WTC11 (cell line): Measurements from ENCODE around the gene PCSK2. TPM values are rescaled to one million over a fixed set of nuclear protein-coding genes. Genes with fewer than 3 reads are reported as not detected.

Experiments used
- ATAC-seq: fragments of 200-7000 bp; cut with Tn5 transposase; 2 replicates; pipeline ENCODE4 v1.10.0; 2021; ENCODE audit warnings: mild to moderate bottlenecking, moderate library complexity
- CTCF ChIA-PET: fragments of 300-600 bp; sonication (Branson Sonifier 250); formaldehyde crosslinking; loops from one replicate; lab custom pipeline; 2021; ENCODE audit warnings: antibody characterized with exemption; lab: Charles Lee
- POLR2A ChIA-PET: fragments of 350-600 bp; sonication (Branson Sonifier 250); formaldehyde crosslinking; loops from one replicate; lab custom pipeline; 2021; ENCODE audit warnings: antibody characterized with exemption; lab: Charles Lee
- DNase-seq: peaks from one replicate; pipeline ENCODE4 v3.0.0; 2021; ENCODE audit warnings: low spot score
- H3K27ac Mint-ChIP-seq: 2 replicates; pipeline ENCODE4 v1.8.0; 2021; ENCODE audit warnings: mixed read lengths
- H3K27me3 Mint-ChIP-seq: 2 replicates; pipeline ENCODE4 v1.8.0; 2021; ENCODE audit warnings: low read depth, mild to moderate bottlenecking, moderate library complexity, mixed read lengths
- H3K36me3 Mint-ChIP-seq: 2 replicates; pipeline ENCODE4 v1.8.0; 2021; ENCODE audit warnings: mixed read lengths
- H3K4me1 Mint-ChIP-seq: 2 replicates; pipeline ENCODE4 v1.8.0; 2022; ENCODE audit warnings: mixed read lengths
- H3K4me3 Mint-ChIP-seq: 2 replicates; pipeline ENCODE4 v1.8.0; 2021; ENCODE audit warnings: mild to moderate bottlenecking, moderate library complexity, mixed read lengths
- H3K9me3 Mint-ChIP-seq: 2 replicates; pipeline ENCODE4 v1.8.0; 2021; ENCODE audit warnings: mixed read lengths
- CREB1 ChIP-seq: sonication (generic); formaldehyde crosslinking; IDR thresholded peaks from 2 replicates; pipeline ENCODE4 v1.8.0; 2023; ENCODE audit warnings: mild to moderate bottlenecking, missing genetic modification reagents
- CREM ChIP-seq: sonication (generic); formaldehyde crosslinking; IDR thresholded peaks from 2 replicates; pipeline ENCODE4 v1.8.1; 2022; ENCODE audit warnings: mild to moderate bottlenecking, missing genetic modification reagents, moderate library complexity
- ETV6 ChIP-seq: sonication (generic); formaldehyde crosslinking; IDR thresholded peaks from 2 replicates; pipeline ENCODE4 v1.8.1; 2022; ENCODE audit warnings: mild to moderate bottlenecking, missing genetic modification reagents
- FOXP1 ChIP-seq: sonication (generic); formaldehyde crosslinking; IDR thresholded peaks from 2 replicates; pipeline ENCODE4 v1.8.0; 2022; ENCODE audit warnings: missing genetic modification reagents, mild to moderate bottlenecking, moderate library complexity, borderline replicate concordance
- KAT7 ChIP-seq: sonication (generic); formaldehyde crosslinking; IDR thresholded peaks from 2 replicates; pipeline ENCODE4 v1.8.1; 2023; ENCODE audit warnings: missing genetic modification reagents, mild to moderate bottlenecking, borderline replicate concordance
- NFYB ChIP-seq: sonication (generic); formaldehyde crosslinking; conservative IDR thresholded peaks from 2 replicates; pipeline ENCODE4 v1.8.0; 2022; ENCODE audit warnings: low read depth, missing genetic modification reagents
- NR3C1 ChIP-seq: sonication (generic); formaldehyde crosslinking; conservative IDR thresholded peaks from 2 replicates; pipeline ENCODE4 v1.8.1; 2023; ENCODE audit warnings: low read depth, mild to moderate bottlenecking, missing genetic modification reagents
- ZNF317 ChIP-seq: sonication (generic); formaldehyde crosslinking; IDR thresholded peaks from 2 replicates; pipeline ENCODE4 v1.8.1; 2023; ENCODE audit warnings: low read depth, mild to moderate bottlenecking, moderate library complexity, missing genetic modification reagents, borderline replicate concordance
- ZNF416 ChIP-seq: fragments of 250-450 bp; sonication (Bioruptor Pico); IDR thresholded peaks from 2 replicates; pipeline ENCODE4 v1.9.0; 2021; ENCODE audit warnings: mild to moderate bottlenecking, inconsistent platforms
- total RNA-seq: library from RNA; stranded (reverse); gene quantifications from 3 replicates; pipeline ENCODE4 v1.2.3, GENCODE V29; 2021
- TF ChIP-seq, protein P1 (sequence below): fragments of 250-450 bp; sonication (Bioruptor Pico); IDR thresholded peaks from 2 replicates; pipeline ENCODE4 v1.9.0; 2021; ENCODE audit warnings: mild to moderate bottlenecking, borderline replicate concordance
- TF ChIP-seq, protein P2 (sequence below): sonication (generic); formaldehyde crosslinking; IDR thresholded peaks from 2 replicates; pipeline ENCODE4 v1.8.1; 2022; ENCODE audit warnings: missing genetic modification reagents, borderline replicate concordance
- TF ChIP-seq, protein P3 (sequence below): sonication (generic); formaldehyde crosslinking; IDR thresholded peaks from 2 replicates; pipeline ENCODE4 v1.8.0; 2022; ENCODE audit warnings: mild to moderate bottlenecking, missing genetic modification reagents
- TF ChIP-seq, protein P4 (sequence below): sonication (generic); formaldehyde crosslinking; IDR thresholded peaks from 2 replicates; pipeline ENCODE4 v1.8.1; 2023; ENCODE audit warnings: mild to moderate bottlenecking, missing genetic modification reagents
- TF ChIP-seq, protein P5 (sequence below): sonication (generic); formaldehyde crosslinking; IDR thresholded peaks from 2 replicates; pipeline ENCODE4 v1.8.1; 2023; ENCODE audit warnings: mild to moderate bottlenecking, missing genetic modification reagents
- TF ChIP-seq, protein P6 (sequence below): sonication (generic); formaldehyde crosslinking; IDR thresholded peaks from 2 replicates; pipeline ENCODE4 v1.8.0; 2023; ENCODE audit warnings: missing genetic modification reagents, mild to moderate bottlenecking, borderline replicate concordance
- TF ChIP-seq, protein P7 (sequence below): sonication (generic); formaldehyde crosslinking; IDR thresholded peaks from 2 replicates; pipeline ENCODE4 v1.8.0; 2022; ENCODE audit warnings: mild to moderate bottlenecking, missing genetic modification reagents

The PCSK2 gene
- total RNA-seq, 1 experiment from 2014 or later: 0.74 TPM

DNA sequence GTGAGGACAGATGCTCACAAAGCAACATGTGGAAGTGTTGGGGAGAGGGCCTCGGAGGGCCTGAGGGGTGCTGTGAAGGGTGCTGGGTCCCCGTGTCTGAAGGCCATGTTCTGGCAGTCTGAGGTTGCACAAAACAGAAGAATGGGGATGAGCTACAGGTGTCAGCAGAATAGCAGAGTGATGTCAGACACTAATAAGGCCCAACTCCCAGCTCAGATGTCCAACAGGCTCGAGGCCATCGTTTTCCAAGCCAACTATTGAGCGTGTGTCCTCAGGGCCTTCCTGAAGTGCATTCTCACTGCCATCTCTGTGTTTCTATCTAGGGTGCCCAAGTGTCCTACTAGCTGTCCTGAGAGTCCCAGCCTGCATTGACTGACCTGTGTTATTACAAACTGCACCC is 296.5 kb downstream of the PCSK2 start:
- Mint-ChIP-seq H3K27ac (no peak overlapping the region), H3K9me3 (peaks cover 8% of the 10 kb centered on the region; the same call in 1 of the 2 replicates), H3K4me3 (no peak overlapping the region), H3K4me1 (peaks cover 5% of the 10 kb centered on the region), H3K27me3 (no peaks in the 10 kb centered on the region), H3K36me3 (no peaks in the 10 kb centered on the region)
- TF ChIP-seq KAT7 (CRISPR knock-in tag): no peak
- TF ChIP-seq, protein P1, sequence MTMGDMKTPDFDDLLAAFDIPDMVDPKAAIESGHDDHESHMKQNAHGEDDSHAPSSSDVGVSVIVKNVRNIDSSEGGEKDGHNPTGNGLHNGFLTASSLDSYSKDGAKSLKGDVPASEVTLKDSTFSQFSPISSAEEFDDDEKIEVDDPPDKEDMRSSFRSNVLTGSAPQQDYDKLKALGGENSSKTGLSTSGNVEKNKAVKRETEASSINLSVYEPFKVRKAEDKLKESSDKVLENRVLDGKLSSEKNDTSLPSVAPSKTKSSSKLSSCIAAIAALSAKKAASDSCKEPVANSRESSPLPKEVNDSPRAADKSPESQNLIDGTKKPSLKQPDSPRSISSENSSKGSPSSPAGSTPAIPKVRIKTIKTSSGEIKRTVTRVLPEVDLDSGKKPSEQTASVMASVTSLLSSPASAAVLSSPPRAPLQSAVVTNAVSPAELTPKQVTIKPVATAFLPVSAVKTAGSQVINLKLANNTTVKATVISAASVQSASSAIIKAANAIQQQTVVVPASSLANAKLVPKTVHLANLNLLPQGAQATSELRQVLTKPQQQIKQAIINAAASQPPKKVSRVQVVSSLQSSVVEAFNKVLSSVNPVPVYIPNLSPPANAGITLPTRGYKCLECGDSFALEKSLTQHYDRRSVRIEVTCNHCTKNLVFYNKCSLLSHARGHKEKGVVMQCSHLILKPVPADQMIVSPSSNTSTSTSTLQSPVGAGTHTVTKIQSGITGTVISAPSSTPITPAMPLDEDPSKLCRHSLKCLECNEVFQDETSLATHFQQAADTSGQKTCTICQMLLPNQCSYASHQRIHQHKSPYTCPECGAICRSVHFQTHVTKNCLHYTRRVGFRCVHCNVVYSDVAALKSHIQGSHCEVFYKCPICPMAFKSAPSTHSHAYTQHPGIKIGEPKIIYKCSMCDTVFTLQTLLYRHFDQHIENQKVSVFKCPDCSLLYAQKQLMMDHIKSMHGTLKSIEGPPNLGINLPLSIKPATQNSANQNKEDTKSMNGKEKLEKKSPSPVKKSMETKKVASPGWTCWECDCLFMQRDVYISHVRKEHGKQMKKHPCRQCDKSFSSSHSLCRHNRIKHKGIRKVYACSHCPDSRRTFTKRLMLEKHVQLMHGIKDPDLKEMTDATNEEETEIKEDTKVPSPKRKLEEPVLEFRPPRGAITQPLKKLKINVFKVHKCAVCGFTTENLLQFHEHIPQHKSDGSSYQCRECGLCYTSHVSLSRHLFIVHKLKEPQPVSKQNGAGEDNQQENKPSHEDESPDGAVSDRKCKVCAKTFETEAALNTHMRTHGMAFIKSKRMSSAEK (CRISPR knock-in tag): no peak
- TF ChIP-seq, protein P2, sequence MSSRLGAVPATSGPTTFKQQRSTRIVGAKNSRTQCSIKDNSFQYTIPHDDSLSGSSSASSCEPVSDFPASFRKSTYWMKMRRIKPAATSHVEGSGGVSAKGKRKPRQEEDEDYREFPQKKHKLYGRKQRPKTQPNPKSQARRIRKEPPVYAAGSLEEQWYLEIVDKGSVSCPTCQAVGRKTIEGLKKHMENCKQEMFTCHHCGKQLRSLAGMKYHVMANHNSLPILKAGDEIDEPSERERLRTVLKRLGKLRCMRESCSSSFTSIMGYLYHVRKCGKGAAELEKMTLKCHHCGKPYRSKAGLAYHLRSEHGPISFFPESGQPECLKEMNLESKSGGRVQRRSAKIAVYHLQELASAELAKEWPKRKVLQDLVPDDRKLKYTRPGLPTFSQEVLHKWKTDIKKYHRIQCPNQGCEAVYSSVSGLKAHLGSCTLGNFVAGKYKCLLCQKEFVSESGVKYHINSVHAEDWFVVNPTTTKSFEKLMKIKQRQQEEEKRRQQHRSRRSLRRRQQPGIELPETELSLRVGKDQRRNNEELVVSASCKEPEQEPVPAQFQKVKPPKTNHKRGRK (CRISPR knock-in tag): no peak
- TF ChIP-seq FOXP1 (CRISPR knock-in tag): no peak
- TF ChIP-seq, protein P3, sequence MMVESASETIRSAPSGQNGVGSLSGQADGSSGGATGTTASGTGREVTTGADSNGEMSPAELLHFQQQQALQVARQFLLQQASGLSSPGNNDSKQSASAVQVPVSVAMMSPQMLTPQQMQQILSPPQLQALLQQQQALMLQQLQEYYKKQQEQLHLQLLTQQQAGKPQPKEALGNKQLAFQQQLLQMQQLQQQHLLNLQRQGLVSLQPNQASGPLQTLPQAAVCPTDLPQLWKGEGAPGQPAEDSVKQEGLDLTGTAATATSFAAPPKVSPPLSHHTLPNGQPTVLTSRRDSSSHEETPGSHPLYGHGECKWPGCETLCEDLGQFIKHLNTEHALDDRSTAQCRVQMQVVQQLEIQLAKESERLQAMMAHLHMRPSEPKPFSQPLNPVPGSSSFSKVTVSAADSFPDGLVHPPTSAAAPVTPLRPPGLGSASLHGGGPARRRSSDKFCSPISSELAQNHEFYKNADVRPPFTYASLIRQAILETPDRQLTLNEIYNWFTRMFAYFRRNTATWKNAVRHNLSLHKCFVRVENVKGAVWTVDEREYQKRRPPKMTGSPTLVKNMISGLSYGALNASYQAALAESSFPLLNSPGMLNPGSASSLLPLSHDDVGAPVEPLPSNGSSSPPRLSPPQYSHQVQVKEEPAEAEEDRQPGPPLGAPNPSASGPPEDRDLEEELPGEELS (CRISPR knock-in tag): no peak
- TF ChIP-seq CREB1: no peak
- no peak for TF ChIP-seq ZNF416 (CRISPR knock-in tag)
- TF ChIP-seq, protein P4, sequence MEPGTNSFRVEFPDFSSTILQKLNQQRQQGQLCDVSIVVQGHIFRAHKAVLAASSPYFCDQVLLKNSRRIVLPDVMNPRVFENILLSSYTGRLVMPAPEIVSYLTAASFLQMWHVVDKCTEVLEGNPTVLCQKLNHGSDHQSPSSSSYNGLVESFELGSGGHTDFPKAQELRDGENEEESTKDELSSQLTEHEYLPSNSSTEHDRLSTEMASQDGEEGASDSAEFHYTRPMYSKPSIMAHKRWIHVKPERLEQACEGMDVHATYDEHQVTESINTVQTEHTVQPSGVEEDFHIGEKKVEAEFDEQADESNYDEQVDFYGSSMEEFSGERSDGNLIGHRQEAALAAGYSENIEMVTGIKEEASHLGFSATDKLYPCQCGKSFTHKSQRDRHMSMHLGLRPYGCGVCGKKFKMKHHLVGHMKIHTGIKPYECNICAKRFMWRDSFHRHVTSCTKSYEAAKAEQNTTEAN (CRISPR knock-in tag): no peak
- TF ChIP-seq NFYB (CRISPR knock-in tag): no peak
- TF ChIP-seq ZNF317 (CRISPR knock-in tag): no peak
- TF ChIP-seq CREM (CRISPR knock-in tag): no peak
- TF ChIP-seq, protein P5, sequence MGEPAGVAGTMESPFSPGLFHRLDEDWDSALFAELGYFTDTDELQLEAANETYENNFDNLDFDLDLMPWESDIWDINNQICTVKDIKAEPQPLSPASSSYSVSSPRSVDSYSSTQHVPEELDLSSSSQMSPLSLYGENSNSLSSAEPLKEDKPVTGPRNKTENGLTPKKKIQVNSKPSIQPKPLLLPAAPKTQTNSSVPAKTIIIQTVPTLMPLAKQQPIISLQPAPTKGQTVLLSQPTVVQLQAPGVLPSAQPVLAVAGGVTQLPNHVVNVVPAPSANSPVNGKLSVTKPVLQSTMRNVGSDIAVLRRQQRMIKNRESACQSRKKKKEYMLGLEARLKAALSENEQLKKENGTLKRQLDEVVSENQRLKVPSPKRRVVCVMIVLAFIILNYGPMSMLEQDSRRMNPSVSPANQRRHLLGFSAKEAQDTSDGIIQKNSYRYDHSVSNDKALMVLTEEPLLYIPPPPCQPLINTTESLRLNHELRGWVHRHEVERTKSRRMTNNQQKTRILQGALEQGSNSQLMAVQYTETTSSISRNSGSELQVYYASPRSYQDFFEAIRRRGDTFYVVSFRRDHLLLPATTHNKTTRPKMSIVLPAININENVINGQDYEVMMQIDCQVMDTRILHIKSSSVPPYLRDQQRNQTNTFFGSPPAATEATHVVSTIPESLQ: no peak
- POLR2A ChIA-PET: no interaction called here
- no peak for ATAC-seq
- CTCF ChIA-PET: no interaction called here
- DNase-seq: no peak

DNA sequence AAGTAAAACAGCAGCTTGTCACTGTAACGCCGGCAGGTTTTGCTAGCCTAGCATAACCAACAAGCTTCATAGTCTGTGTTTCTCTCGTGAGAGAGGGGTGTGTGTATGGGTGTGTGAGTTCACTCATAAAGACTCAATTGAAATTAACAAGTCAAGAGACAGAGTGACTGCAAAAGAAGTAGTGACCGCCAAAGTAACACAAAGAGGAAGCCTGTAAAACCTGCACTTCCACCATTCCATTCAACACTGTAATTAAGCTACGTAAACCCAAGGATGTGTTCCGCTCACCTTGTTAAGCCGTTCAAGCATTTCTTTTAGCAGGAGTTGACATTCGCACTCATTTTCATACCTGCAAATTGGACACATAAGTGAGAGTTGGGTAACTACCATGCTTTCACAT is 297.7 kb downstream of the PCSK2 start:
- peaks cover 8% of the 10 kb centered on the region; the same call in 1 of the 2 replicates for H3K9me3 Mint-ChIP-seq
- no peak for ATAC-seq
- peaks cover 3% of the 10 kb centered on the region; the same call in 1 of the 2 replicates for H3K27me3 Mint-ChIP-seq
- H3K4me3 Mint-ChIP-seq: no peak overlapping the region
- CTCF ChIA-PET: interaction anchor here (1.1 kb wide), 1 partner anchor 12 kb away, joined by 3 read pairs; no protein-coding TSS in a partner anchor
- POLR2A ChIA-PET: no interaction called here
- no peak for DNase-seq
- no peaks in the 10 kb centered on the region for H3K36me3 Mint-ChIP-seq
- H3K27ac Mint-ChIP-seq: no peak overlapping the region
- peaks cover 5% of the 10 kb centered on the region for H3K4me1 Mint-ChIP-seq
- TF ChIP-seq, protein P6, sequence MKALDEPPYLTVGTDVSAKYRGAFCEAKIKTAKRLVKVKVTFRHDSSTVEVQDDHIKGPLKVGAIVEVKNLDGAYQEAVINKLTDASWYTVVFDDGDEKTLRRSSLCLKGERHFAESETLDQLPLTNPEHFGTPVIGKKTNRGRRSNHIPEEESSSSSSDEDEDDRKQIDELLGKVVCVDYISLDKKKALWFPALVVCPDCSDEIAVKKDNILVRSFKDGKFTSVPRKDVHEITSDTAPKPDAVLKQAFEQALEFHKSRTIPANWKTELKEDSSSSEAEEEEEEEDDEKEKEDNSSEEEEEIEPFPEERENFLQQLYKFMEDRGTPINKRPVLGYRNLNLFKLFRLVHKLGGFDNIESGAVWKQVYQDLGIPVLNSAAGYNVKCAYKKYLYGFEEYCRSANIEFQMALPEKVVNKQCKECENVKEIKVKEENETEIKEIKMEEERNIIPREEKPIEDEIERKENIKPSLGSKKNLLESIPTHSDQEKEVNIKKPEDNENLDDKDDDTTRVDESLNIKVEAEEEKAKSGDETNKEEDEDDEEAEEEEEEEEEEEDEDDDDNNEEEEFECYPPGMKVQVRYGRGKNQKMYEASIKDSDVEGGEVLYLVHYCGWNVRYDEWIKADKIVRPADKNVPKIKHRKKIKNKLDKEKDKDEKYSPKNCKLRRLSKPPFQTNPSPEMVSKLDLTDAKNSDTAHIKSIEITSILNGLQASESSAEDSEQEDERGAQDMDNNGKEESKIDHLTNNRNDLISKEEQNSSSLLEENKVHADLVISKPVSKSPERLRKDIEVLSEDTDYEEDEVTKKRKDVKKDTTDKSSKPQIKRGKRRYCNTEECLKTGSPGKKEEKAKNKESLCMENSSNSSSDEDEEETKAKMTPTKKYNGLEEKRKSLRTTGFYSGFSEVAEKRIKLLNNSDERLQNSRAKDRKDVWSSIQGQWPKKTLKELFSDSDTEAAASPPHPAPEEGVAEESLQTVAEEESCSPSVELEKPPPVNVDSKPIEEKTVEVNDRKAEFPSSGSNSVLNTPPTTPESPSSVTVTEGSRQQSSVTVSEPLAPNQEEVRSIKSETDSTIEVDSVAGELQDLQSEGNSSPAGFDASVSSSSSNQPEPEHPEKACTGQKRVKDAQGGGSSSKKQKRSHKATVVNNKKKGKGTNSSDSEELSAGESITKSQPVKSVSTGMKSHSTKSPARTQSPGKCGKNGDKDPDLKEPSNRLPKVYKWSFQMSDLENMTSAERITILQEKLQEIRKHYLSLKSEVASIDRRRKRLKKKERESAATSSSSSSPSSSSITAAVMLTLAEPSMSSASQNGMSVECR (CRISPR knock-in tag): no peak
- TF ChIP-seq, protein P7, sequence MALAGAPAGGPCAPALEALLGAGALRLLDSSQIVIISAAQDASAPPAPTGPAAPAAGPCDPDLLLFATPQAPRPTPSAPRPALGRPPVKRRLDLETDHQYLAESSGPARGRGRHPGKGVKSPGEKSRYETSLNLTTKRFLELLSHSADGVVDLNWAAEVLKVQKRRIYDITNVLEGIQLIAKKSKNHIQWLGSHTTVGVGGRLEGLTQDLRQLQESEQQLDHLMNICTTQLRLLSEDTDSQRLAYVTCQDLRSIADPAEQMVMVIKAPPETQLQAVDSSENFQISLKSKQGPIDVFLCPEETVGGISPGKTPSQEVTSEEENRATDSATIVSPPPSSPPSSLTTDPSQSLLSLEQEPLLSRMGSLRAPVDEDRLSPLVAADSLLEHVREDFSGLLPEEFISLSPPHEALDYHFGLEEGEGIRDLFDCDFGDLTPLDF (CRISPR knock-in tag): no peak
- no peak for TF ChIP-seq ETV6 (CRISPR knock-in tag)
- no peak for TF ChIP-seq NR3C1 (CRISPR knock-in tag)
